Lower leg skin (tissue), 3 donors: Measurements from ENCODE around the gene CD81.

Experiments
- POLR2A ChIP-seq, 2 donors: fragments of 450-650 bp; IDR thresholded peaks; one replicate each; pipeline ENCODE4 v1.6.1; 2016 to 2017; ENCODE audit warnings: antibody characterized with exemption in 2 of 2, mild to moderate bottlenecking in 1 of 2, moderate library complexity in 1 of 2
- TF ChIP-seq, protein P1 (sequence below), 3 donors: fragments of 450-650 bp; IDR thresholded peaks; one replicate each; pipeline ENCODE4 v1.5.1; 2016; ENCODE audit warnings: antibody characterized with exemption in 3 of 3, mild to moderate bottlenecking in 3 of 3, moderate library complexity in 2 of 3

- TF ChIP-seq, protein P1, sequence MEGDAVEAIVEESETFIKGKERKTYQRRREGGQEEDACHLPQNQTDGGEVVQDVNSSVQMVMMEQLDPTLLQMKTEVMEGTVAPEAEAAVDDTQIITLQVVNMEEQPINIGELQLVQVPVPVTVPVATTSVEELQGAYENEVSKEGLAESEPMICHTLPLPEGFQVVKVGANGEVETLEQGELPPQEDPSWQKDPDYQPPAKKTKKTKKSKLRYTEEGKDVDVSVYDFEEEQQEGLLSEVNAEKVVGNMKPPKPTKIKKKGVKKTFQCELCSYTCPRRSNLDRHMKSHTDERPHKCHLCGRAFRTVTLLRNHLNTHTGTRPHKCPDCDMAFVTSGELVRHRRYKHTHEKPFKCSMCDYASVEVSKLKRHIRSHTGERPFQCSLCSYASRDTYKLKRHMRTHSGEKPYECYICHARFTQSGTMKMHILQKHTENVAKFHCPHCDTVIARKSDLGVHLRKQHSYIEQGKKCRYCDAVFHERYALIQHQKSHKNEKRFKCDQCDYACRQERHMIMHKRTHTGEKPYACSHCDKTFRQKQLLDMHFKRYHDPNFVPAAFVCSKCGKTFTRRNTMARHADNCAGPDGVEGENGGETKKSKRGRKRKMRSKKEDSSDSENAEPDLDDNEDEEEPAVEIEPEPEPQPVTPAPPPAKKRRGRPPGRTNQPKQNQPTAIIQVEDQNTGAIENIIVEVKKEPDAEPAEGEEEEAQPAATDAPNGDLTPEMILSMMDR (IDR thresholded peaks at IDR 0.05) = no peak
- no peak for TF ChIP-seq POLR2A (IDR thresholded peaks at IDR 0.05)
Measured at GRCh38 chr11:2368178-2368850, 8.8 kb upstream of the CD81 start.
